ENCODE data around the gene SUSD1.
"Not testable (repeated sequence)": the region's sequence is repeated elsewhere in the genome, so short reads cannot be mapped to it uniquely, and the experiment has no call there.

The SUSD1 gene

DNA sequence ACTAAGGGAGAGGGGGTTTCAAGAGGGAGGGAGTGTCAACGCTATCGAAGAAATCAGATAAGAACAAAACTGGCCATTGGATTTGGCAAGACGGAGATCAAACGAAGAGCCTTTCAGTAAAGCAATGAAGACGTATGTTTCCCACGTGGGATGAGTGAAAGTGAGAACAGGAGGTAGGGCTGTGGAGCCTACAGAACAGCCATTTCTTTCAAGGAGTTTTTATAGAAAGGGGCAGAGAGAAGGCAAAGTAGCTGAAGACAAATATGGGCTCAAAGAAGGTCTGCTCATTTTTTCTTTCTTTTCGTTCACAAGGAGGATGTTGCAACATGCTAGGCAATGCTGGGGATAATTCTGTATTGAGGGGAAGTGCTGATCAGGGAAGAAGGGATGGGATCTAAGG is 98.3 kb downstream of the SUSD1 start:
- H4K8ac ChIP-seq (ENCODE audit: low read depth, low read length): no peak overlapping the region
- H3K27me3 ChIP-seq (ENCODE audit: insufficient read depth, low read length, poor library complexity): no peaks in the 10 kb centered on the region
- no peak overlapping the region for H3K56ac ChIP-seq (ENCODE audit: low read length)
- no peaks in the 10 kb centered on the region for H3K36me3 ChIP-seq (ENCODE audit: control insufficient read depth, insufficient read depth, low read length)
- H3K23ac ChIP-seq (ENCODE audit: low read length): no peak overlapping the region
- no peaks in the 10 kb centered on the region for H3K79me2 ChIP-seq (ENCODE audit: control insufficient read depth, insufficient read depth, low read length)
- no peak overlapping the region for H2BK5ac ChIP-seq (ENCODE audit: low read length)
- no peak overlapping the region for H3K4ac ChIP-seq (ENCODE audit: low read depth, low read length)
- no peak for DNase-seq
- no peak overlapping the region for H3K27ac ChIP-seq (ENCODE audit: low read depth, low read length)
- no peak overlapping the region for H4K5ac ChIP-seq (ENCODE audit: low read length)
- H3K4me2 ChIP-seq (ENCODE audit: low read length): no peak overlapping the region
- no peaks in the 10 kb centered on the region for H3K79me1 ChIP-seq (ENCODE audit: low read length)
- no CpG with 5 or more reads among the region's 7 CpGs for WGBS (ENCODE audit: extremely low coverage, insufficient coverage, low lambda C conversion rate)
- H2BK15ac ChIP-seq (replicated peaks; ENCODE audit: low read depth): no peak overlapping the region
- no peak overlapping the region for H2BK120ac ChIP-seq (ENCODE audit: low read depth, low read length)
- H3K18ac ChIP-seq (ENCODE audit: low read length): no peak overlapping the region
- H3K4me1 ChIP-seq (ENCODE audit: control insufficient read depth, low read depth, low read length): peaks cover 2% of the 10 kb centered on the region
- no peak overlapping the region for H2AK5ac ChIP-seq (ENCODE audit: low read length)
- no peak overlapping the region for H3K4me3 ChIP-seq (ENCODE audit: low read length)
- no peak overlapping the region for H3K9ac ChIP-seq (ENCODE audit: low read length)

DNA sequence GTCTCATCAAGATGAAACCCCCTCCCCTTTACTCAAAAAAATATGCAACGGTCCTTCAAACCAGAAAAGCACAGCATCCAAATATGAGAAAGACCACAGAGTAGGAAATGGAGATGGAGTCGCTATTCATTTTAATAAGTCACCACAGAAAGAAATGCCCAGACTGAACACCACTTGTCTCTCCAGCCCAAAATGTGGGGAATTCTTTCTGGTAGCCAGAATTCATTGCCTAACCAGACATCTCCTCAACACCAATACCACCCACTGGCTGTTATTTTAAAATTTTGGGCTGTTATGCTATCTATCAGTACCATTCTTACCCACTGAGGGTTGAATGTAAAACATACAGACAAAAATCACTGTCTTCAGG is 100.1 kb downstream of the SUSD1 start:
- H4K8ac ChIP-seq (ENCODE audit: low read depth, low read length): no peak overlapping the region
- WGBS (ENCODE audit: extremely low coverage, insufficient coverage, low lambda C conversion rate): no CpG with 5 or more reads among the region's 2 CpGs
- no peak overlapping the region for H3K4me2 ChIP-seq (ENCODE audit: low read length)
- H2AK5ac ChIP-seq (ENCODE audit: low read length): no peak overlapping the region
- H3K27ac ChIP-seq (ENCODE audit: low read depth, low read length): no peak overlapping the region
- no peak overlapping the region for H3K4me3 ChIP-seq (ENCODE audit: low read length)
- H3K79me1 ChIP-seq (ENCODE audit: low read length): no peaks in the 10 kb centered on the region
- no peak overlapping the region for H2BK5ac ChIP-seq (ENCODE audit: low read length)
- no peaks in the 10 kb centered on the region for H3K27me3 ChIP-seq (ENCODE audit: insufficient read depth, low read length, poor library complexity)
- no peaks in the 10 kb centered on the region for H3K36me3 ChIP-seq (ENCODE audit: control insufficient read depth, insufficient read depth, low read length)
- H3K4ac ChIP-seq (ENCODE audit: low read depth, low read length): no peak overlapping the region
- no peak overlapping the region for H3K23ac ChIP-seq (ENCODE audit: low read length)
- no peak overlapping the region for H3K56ac ChIP-seq (ENCODE audit: low read length)
- H2BK15ac ChIP-seq (replicated peaks; ENCODE audit: low read depth): no peak overlapping the region
- no peak for DNase-seq
- H3K79me2 ChIP-seq (ENCODE audit: control insufficient read depth, insufficient read depth, low read length): no peaks in the 10 kb centered on the region
- no peak overlapping the region for H4K5ac ChIP-seq (ENCODE audit: low read length)
- H3K9ac ChIP-seq (ENCODE audit: low read length): no peak overlapping the region
- H3K4me1 ChIP-seq (ENCODE audit: control insufficient read depth, low read depth, low read length): peaks cover 2% of the 10 kb centered on the region
- H3K18ac ChIP-seq (ENCODE audit: low read length): no peak overlapping the region
- H2BK120ac ChIP-seq (ENCODE audit: low read depth, low read length): no peak overlapping the region

DNA sequence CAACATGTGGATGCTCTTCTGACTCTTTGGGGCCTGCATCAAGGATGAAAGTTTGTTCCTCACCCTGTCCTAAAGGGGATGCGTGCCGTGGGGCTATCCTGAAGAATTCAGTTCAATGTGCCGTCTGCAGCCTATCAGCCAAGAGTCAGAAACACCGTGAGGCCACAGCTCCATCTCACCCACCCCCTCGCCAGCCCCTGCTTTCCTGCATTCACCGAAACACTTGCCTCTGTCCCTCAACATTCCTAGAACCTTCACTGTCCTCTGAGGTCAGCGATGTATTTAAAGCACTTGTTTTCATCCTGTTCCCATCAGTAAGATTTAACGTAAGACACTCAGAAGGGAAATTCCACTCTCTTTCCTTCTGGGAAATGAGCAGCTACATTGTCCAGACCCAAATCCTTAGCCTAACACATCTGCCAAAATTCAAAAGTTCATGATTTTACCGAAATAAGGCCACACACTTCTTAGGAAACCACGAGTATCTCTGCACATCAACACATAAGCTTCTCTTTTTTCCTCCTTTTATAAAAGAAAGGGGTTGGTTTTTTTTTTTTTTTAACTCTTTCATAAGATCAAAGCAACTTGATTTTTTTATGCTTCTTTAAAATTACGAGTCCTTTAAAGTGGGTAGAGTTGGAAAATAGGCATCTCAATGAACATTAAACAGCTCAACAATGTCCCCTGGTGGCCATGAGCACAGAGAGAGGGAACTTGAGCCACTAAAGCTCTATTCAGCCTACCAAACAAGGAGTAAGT is 100.7 kb downstream of the SUSD1 start:
- Histone ChIP-seq H3K27ac (ENCODE audit: low read depth, low read length) (no peak overlapping the region), H3K79me2 (ENCODE audit: control insufficient read depth, insufficient read depth, low read length) (no peaks in the 10 kb centered on the region), H3K4ac (ENCODE audit: low read depth, low read length) (no peak overlapping the region), H3K79me1 (ENCODE audit: low read length) (no peaks in the 10 kb centered on the region), H3K9ac (ENCODE audit: low read length) (no peak overlapping the region), H2BK120ac (ENCODE audit: low read depth, low read length) (no peak overlapping the region), H3K4me1 (ENCODE audit: control insufficient read depth, low read depth, low read length) (peaks cover 2% of the 10 kb centered on the region), H2BK5ac (ENCODE audit: low read length) (no peak overlapping the region), H3K18ac (ENCODE audit: low read length) (no peak overlapping the region), H4K8ac (ENCODE audit: low read depth, low read length) (no peak overlapping the region), H2AK5ac (ENCODE audit: low read length) (no peak overlapping the region), H3K36me3 (ENCODE audit: control insufficient read depth, insufficient read depth, low read length) (no peaks in the 10 kb centered on the region), H4K5ac (ENCODE audit: low read length) (no peak overlapping the region), H3K56ac (ENCODE audit: low read length) (peak overlapping the region; percentile 17), H3K23ac (ENCODE audit: low read length) (no peak overlapping the region), H3K4me2 (ENCODE audit: low read length) (no peak overlapping the region), H3K27me3 (ENCODE audit: insufficient read depth, low read length, poor library complexity) (no peaks in the 10 kb centered on the region), H2BK15ac (replicated peaks; ENCODE audit: low read depth) (no peak overlapping the region), H3K4me3 (ENCODE audit: low read length) (no peak overlapping the region)
- DNase-seq: peak; percentile 79
- WGBS (ENCODE audit: extremely low coverage, insufficient coverage, low lambda C conversion rate): no CpG with 5 or more reads among the region's 11 CpGs

DNA sequence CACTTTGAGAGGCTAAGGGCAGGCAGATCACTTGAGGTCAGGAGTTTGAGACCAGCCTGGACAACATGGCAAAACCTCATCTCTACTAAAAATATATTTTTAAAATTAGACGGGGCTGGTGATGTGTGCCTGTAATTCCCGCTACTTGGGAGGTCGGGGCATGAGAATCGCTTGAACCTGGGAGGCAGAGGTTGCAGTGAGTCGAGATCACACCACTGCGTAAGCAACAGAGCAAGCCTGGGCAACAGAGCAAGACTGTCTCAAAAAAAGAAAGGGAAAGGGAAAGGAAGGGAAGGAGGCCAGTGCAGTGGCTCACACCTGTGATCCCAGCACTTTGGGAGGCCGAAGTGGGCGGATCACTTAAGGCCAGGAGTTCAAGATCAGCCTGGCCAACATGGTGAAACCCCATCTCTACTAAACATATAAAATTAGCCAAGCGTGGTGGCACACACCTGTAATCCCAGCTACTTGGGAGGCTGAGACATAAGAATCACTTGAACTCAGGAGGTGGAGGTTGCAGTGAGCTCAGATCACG is 101.4 kb downstream of the SUSD1 start:
- not testable (repeated sequence) for H2BK5ac ChIP-seq (ENCODE audit: low read length); H3K56ac ChIP-seq (ENCODE audit: low read length); H2BK120ac ChIP-seq (ENCODE audit: low read depth, low read length); H3K27me3 ChIP-seq (ENCODE audit: insufficient read depth, low read length, poor library complexity); DNase-seq; H3K36me3 ChIP-seq (ENCODE audit: control insufficient read depth, insufficient read depth, low read length); H3K9ac ChIP-seq (ENCODE audit: low read length); H3K4me2 ChIP-seq (ENCODE audit: low read length); H3K4ac ChIP-seq (ENCODE audit: low read depth, low read length); H4K5ac ChIP-seq (ENCODE audit: low read length); H3K79me1 ChIP-seq (ENCODE audit: low read length); H3K4me1 ChIP-seq (ENCODE audit: control insufficient read depth, low read depth, low read length); H4K8ac ChIP-seq (ENCODE audit: low read depth, low read length); H2BK15ac ChIP-seq (replicated peaks; ENCODE audit: low read depth); H3K18ac ChIP-seq (ENCODE audit: low read length); H3K79me2 ChIP-seq (ENCODE audit: control insufficient read depth, insufficient read depth, low read length); H2AK5ac ChIP-seq (ENCODE audit: low read length); H3K27ac ChIP-seq (ENCODE audit: low read depth, low read length); H3K23ac ChIP-seq (ENCODE audit: low read length); H3K4me3 ChIP-seq (ENCODE audit: low read length)
- WGBS (ENCODE audit: extremely low coverage, insufficient coverage, low lambda C conversion rate): no CpG with 5 or more reads among the region's 10 CpGs

DNA sequence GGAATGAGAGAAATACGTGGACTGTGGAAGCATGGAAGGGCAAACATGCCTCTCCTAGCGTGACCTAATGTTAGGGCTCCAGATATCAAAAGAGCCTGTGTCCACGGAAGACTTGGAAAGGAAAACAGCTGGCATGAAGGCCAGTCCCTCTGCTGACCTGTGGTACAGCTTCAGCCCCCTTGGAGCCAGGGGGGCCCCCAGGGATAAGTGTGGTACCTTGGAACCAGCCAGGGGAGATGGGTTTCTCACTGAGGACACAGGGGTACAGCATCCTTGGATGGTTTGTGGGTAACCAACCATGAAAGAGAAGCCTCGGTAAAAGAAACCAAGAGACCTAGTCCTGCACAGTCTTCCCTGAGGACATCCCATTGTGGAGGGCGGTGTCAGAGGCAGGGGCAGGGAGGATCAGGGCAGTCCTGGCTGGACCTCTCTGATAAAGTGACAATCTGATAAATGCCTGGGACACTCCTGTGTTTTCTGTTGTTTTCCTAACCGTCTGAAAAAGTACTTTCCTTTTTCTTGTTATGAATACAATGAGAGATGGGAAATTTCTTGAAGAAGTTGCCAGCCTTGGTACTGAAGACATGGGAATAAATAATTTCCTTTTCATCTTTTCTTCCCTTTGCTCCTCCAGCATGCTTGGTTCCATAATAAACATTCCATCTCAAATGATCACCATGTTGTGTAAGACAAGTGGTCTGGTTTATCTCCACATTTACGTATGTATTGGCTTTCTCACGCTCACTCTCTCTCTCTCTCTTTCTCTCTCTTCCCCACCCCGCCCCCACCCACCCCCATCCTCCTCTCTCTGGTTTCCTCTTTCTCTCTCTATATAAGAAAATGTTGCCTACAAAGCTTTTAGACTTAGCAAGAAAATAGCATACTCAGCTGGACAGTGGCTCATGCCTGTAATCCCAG is 102.1 kb downstream of the SUSD1 start:
- H3K23ac ChIP-seq (ENCODE audit: low read length): no peak overlapping the region
- no peak overlapping the region for H3K4me2 ChIP-seq (ENCODE audit: low read length)
- H2AK5ac ChIP-seq (ENCODE audit: low read length): no peak overlapping the region
- H3K9ac ChIP-seq (ENCODE audit: low read length): no peak overlapping the region
- no peaks in the 10 kb centered on the region for H3K27me3 ChIP-seq (ENCODE audit: insufficient read depth, low read length, poor library complexity)
- no peak overlapping the region for H4K8ac ChIP-seq (ENCODE audit: low read depth, low read length)
- no peak overlapping the region for H2BK15ac ChIP-seq (replicated peaks; ENCODE audit: low read depth)
- no peaks in the 10 kb centered on the region for H3K79me2 ChIP-seq (ENCODE audit: control insufficient read depth, insufficient read depth, low read length)
- H3K4me3 ChIP-seq (ENCODE audit: low read length): no peak overlapping the region
- no peak overlapping the region for H3K56ac ChIP-seq (ENCODE audit: low read length)
- H2BK5ac ChIP-seq (ENCODE audit: low read length): no peak overlapping the region
- no peak overlapping the region for H4K5ac ChIP-seq (ENCODE audit: low read length)
- WGBS (ENCODE audit: extremely low coverage, insufficient coverage, low lambda C conversion rate): no CpG with 5 or more reads among the region's 9 CpGs
- H2BK120ac ChIP-seq (ENCODE audit: low read depth, low read length): peak overlapping the region; percentile 55
- H3K18ac ChIP-seq (ENCODE audit: low read length): no peak overlapping the region
- no peaks in the 10 kb centered on the region for H3K79me1 ChIP-seq (ENCODE audit: low read length)
- H3K36me3 ChIP-seq (ENCODE audit: control insufficient read depth, insufficient read depth, low read length): no peaks in the 10 kb centered on the region
- peaks cover 2% of the 10 kb centered on the region for H3K4me1 ChIP-seq (ENCODE audit: control insufficient read depth, low read depth, low read length)
- DNase-seq: peak; percentile 53
- H3K27ac ChIP-seq (ENCODE audit: low read depth, low read length): no peak overlapping the region
- peak overlapping the region; percentile 65 for H3K4ac ChIP-seq (ENCODE audit: low read depth, low read length)

Measured in mesendoderm (in vitro differentiated cells).